RWPE2 (cell line): Measurements from ENCODE around the gene RALB.
"Not testable (repeated sequence)": the region's sequence is repeated elsewhere in the genome, so short reads cannot be mapped to it uniquely, and the experiment has no call there.

Source experiments
- ATAC-seq: fragments of 200-7000 bp; cut with Tn5 transposase; 3 replicates; pipeline ENCODE4 v1.9.1; 2021; ENCODE audit warnings: low read depth
- DNase-seq: peaks from one replicate; pipeline ENCODE4 v3.0.0-alpha.2; 2020; ENCODE audit warnings: low spot score
- H3K27ac ChIP-seq: fragments of 450-650 bp; 2 replicates; pipeline ENCODE4 v1.5.1; 2017; ENCODE audit warnings: mild to moderate bottlenecking; ENCODE audit not compliant: poor library complexity, severe bottlenecking
- H3K27me3 ChIP-seq: fragments of 250-450 bp; sonication (Bioruptor Pico); 2 replicates; pipeline ENCODE4 v1.5.1; 2021; ENCODE audit warnings: mild to moderate bottlenecking, moderate library complexity; ENCODE audit not compliant: insufficient read depth, poor library complexity, severe bottlenecking
- H3K36me3 ChIP-seq: fragments of 250-450 bp; sonication (Bioruptor Pico); 2 replicates; pipeline ENCODE4 v1.5.1; 2020; ENCODE audit warnings: low read depth, mild to moderate bottlenecking, moderate library complexity
- H3K4me1 ChIP-seq: fragments of 250-450 bp; sonication (Bioruptor Pico); 2 replicates; pipeline ENCODE4 v1.5.1; 2021; ENCODE audit warnings: mild to moderate bottlenecking, moderate library complexity; ENCODE audit not compliant: insufficient read depth, poor library complexity, severe bottlenecking
- H3K4me3 ChIP-seq: fragments of 250-450 bp; sonication (Bioruptor Pico); 2 replicates; pipeline ENCODE4 v1.5.1; 2021; ENCODE audit warnings: mild to moderate bottlenecking, moderate library complexity; ENCODE audit not compliant: severe bottlenecking
- H3K9me3 ChIP-seq: fragments of 250-450 bp; sonication (Bioruptor Pico); 2 replicates; pipeline ENCODE4 v1.5.1; 2021; ENCODE audit warnings: mild to moderate bottlenecking, moderate library complexity; ENCODE audit not compliant: severe bottlenecking
- CTCF ChIP-seq: fragments of 450-650 bp; IDR thresholded peaks from one replicate; pipeline ENCODE4 v1.5.1; 2017; ENCODE audit warnings: mild to moderate bottlenecking, moderate library complexity; ENCODE audit not compliant: poor library complexity, severe bottlenecking

The RALB gene

GRCh38 chr2:120255986-120256650, 3.5 kb downstream of the RALB start:
- no peak for ATAC-seq
- no peak for DNase-seq
- peaks cover 14% of the 10 kb centered on the region for H3K4me1 ChIP-seq
- H3K27me3 ChIP-seq: no peaks in the 10 kb centered on the region
- no peak for TF ChIP-seq CTCF
- H3K9me3 ChIP-seq: no peaks in the 10 kb centered on the region
- H3K4me3 ChIP-seq: no peak overlapping the region
- H3K27ac ChIP-seq: no peak overlapping the region
- H3K36me3 ChIP-seq: peaks cover 26% of the 10 kb centered on the region; the same call in 1 of the 2 replicates

- no peak overlapping the region for H3K27ac ChIP-seq
- TF ChIP-seq CTCF: no peak
- no peaks in the 10 kb centered on the region for H3K9me3 ChIP-seq
- no peaks in the 10 kb centered on the region for H3K27me3 ChIP-seq
- ATAC-seq (no peak), DNase-seq (no peak)
- H3K36me3 ChIP-seq: peaks cover 26% of the 10 kb centered on the region; the same call in 1 of the 2 replicates
- no peak overlapping the region for H3K4me3 ChIP-seq
- peaks cover 14% of the 10 kb centered on the region for H3K4me1 ChIP-seq
Observed at GRCh38 chr2:120256651-120257000, 4.0 kb downstream of the RALB start.

- Histone ChIP-seq H3K4me3 (no peak overlapping the region), H3K9me3 (no peaks in the 10 kb centered on the region), H3K36me3 (peaks cover 26% of the 10 kb centered on the region; the same call in 1 of the 2 replicates), H3K4me1 (peaks cover 15% of the 10 kb centered on the region), H3K27me3 (no peaks in the 10 kb centered on the region), H3K27ac (no peak overlapping the region)
- DNase-seq (no peak), ATAC-seq (no peak)
- TF ChIP-seq CTCF: no peak
Observed at GRCh38 chr2:120257522-120257921, 4.9 kb downstream of the RALB start.

- DNase-seq: no peak
- Histone ChIP-seq H3K4me3 (no peak overlapping the region), H3K27me3 (no peaks in the 10 kb centered on the region), H3K9me3 (no peaks in the 10 kb centered on the region), H3K27ac (no peak overlapping the region), H3K36me3 (peaks cover 26% of the 10 kb centered on the region; the same call in 1 of the 2 replicates), H3K4me1 (peaks cover 15% of the 10 kb centered on the region)
- no peak for TF ChIP-seq CTCF
- ATAC-seq: no peak
Observed at GRCh38 chr2:120258196-120258595, 5.5 kb downstream of the RALB start.

- H3K4me1 ChIP-seq, H3K4me3 ChIP-seq, DNase-seq, H3K27ac ChIP-seq, H3K27me3 ChIP-seq, H3K9me3 ChIP-seq, ATAC-seq: not testable (repeated sequence)
- H3K36me3 ChIP-seq: peaks cover 22% of the 10 kb centered on the region; the same call in 1 of the 2 replicates
Observed at GRCh38 chr2:120259939-120260338, 7.3 kb downstream of the RALB start.
